HG02610 (cell line): ENCODE measurements around the gene SPDYE4.

Experiments used
- ATAC-seq: cut with Tn5 transposase; IDR thresholded peaks from one replicate; pipeline ENCODE4 v1.9.1; 2021; ENCODE audit warnings: mild to moderate bottlenecking, moderate library complexity; ENCODE audit not compliant: unreplicated experiment

SPDYE4 gene

DNA sequence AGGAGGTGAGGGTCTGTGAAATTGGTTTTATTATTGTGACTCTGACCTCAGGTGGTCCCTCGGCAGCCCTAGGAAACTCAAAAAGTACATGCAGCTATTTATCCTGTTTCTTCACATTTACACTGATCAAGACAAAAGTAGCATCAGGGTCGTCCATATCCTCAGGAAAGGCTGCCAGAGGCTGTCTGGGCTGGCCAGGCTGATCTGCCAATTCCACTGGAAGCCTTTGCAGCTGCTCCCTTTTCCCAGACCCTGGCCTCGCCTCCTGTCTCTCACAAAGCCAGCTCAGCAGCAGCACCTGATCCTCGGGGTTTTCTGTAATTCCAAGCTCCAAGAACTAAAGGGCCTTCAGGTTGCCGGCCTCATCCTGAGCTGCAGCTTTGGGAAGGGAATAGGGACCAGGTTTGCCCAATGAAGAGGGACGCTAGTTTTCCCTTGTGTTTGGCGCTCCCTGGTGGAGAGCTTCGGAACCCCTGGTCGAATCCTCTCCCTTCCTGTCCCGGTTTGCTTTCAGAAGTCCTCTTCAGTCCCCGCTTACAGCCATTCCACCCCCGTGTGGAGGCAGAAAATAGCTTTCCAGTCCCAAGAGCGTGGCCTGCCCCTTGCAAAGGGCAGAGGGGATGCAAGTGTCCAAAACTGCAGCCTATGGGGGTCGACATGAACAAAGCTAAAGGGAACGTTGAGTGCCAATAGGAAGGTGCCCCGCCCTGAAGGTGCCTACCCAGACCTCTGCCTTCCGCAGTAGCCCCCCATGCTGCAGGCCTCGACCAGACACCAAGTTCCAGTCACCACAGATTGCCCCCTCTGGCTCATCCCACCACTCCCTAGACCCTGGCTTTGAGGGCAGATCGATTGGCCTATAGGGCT, 27.4 kb upstream of the SPDYE4 start:
- ATAC-seq, result no peak

DNA sequence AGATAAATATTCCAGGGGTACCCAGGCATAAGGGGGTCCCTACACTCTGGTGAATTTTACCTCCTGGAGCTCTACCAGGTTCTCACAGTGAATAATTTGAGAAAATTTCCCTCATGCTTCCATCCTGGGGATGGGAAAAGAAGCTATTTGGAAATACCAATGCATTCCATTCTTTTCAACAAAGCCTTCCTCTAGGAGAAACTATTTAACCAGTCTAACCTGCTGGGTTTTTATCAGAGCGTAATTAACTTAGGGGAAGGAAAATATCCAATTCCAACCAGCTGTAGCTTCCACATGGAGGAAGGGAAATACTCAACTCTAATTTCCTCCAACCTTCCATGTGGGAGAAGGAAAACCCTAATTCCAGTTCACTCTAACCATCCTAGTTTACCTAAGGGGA, 23.8 kb upstream of the SPDYE4 start:
- ATAC-seq, result no peak

DNA sequence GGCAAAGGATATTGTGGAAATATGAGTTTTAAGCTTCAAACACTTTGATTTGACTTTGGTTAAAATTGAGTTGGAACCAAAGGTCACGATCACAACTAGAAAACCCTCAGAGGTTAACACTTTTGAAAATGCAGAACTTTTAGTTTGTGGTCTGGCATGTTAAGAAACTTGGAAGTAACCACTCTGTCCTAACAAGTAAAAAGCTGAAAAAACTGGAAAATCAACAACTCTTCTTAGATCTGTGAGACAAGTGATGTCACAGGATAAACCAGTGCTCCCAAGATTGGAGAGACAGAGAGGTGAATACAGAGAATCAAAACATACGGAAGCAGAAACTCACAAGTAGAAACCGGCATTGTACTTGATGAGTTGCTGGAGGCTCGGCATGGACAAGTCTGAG, 23.4 kb upstream of the SPDYE4 start:
- ATAC-seq, result no peak

GRCh38 chr17:8776881-8777280, 18.5 kb upstream of the SPDYE4 start:
- no peak for ATAC-seq

DNA sequence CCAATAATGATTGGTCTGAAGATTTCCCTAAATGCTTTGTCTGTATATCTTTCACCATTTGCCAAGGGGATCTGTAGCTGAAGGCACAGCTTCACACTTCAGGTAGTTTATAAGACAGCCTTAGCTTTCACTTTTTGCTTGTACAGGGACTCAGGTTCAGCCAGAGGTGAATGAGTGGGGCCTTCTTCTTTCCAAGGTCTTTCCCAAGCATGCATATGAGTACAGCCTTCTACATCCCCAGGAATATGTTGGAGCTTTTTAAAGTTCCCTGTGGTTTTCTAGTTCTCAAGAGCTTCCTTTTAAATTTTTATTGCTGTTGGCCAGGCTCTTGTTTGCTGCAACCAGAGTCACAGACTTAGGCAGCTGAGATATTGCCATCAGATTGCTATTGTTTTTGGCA, 17.9 kb upstream of the SPDYE4 start:
- ATAC-seq, result no peak

DNA sequence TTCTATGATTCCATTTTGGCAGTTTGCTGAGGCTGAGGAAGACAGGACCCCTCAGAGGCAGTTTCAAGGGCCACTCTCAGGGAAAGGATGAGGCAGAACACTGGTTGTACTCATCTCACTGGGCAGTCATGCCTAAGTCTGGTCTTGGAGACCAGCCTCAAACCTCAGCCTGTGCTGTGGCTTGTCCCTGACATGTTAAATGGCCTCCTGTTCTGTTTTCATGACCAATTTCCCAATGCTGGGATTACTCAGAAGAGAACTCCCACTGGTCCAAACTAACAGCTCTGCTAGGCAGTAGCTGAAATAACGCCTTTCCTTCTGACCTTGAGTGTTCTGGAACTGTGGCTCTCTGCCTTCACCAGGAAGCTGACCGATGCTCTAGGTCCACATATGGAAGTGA, 8.4 kb upstream of the SPDYE4 start:
- no peak for ATAC-seq

GRCh38 chr17:8762012-8762411, 3.7 kb upstream of the SPDYE4 start:
- ATAC-seq, result no peak

GRCh38 chr17:8757189-8757588, 1.2 kb downstream of the SPDYE4 start:
- ATAC-seq, result no peak

GRCh38 chr17:8755590-8756255, 2.6 kb downstream of the SPDYE4 start:
- ATAC-seq, result no peak

GRCh38 chr17:8754890-8755289, 3.5 kb downstream of the SPDYE4 start:
- no peak for ATAC-seq

GRCh38 chr17:8753976-8754440, 4.3 kb downstream of the SPDYE4 start:
- ATAC-seq, result no peak

GRCh38 chr17:8753136-8753975, 5.0 kb downstream of the SPDYE4 start:
- no peak for ATAC-seq

GRCh38 chr17:8749616-8750015, 8.7 kb downstream of the SPDYE4 start:
- no peak for ATAC-seq

GRCh38 chr17:8747742-8748141, 10.6 kb downstream of the SPDYE4 start:
- ATAC-seq, result no peak

DNA sequence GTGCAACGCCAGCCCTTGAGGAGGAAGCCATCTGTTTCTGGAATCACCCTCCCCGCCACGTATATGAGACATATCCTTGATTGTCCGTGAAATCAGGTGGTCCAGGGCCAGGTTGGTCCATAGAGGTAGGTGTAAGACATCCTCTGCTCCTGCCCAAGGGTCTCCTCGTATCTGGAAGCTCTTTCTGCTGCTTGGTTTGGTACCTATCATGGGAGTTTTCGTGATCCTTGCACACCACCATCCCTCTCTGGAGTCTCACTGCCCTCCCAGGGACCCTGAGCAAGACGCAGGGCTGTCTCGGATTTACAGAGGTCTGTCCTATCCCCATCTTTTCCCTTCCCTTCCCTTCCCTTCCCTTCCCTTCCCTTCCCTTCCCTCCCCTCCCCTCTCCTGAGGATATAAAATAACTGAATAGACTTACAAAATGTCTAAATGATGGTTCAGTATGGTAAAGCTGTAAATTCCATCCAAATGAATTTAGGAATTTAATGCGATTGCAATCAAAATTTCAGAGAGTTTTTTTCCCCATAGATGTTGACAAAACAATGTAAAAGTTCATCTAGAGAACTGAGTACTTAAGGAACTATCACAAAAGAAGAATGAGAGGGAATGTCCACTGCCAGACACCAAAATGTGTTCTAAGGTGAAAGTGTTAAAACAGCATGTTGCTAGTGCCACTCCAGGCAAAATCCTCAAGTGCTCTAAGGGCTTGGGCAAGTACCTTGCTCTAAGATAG, 11.7 kb downstream of the SPDYE4 start:
- ATAC-seq, result no peak

DNA sequence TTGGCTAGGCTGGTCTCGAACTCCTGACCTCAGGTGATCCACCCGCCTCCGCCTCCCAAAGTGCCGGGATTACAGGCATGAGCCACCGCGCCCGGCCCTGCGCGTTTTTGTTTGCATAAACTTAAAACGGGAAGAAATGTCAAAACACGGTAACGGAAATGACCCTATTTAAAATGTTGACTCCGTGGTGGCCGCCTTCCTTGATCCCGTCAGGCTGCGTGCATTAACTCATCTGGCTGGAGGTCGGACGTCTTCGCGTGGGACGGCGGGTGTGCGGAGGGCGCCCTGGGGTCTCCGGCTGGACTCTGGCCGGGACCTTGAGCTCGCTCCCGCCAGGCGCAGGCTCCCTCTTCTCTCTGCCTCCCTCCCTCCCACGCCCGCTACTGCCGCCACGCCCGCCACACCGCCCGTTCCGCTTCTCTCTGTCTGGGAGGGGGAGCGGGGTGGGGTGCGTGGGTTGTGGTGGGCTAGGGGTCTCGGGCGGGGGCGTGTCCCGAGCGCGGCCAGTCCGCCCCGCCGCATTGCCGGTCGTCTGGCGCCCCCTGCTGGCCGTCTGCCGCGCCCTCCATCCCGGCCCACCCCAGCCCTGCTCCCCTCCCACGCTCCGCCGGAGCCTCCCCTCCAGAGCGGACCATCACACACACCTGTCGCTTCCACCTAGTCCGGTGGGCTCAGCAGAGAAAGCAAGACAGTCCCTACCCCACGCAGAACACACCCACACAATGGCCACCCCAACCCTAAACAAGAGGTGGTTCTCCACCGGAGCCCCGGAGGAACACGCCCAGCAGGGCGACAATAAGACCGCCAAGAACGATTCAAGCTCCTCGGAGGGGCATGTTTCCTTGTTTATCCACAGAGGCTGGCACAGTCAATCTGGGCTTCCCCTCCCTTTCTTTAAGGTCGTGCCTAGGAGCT, 12.5 kb downstream of the SPDYE4 start:
- ATAC-seq, result peak; percentile 53

GRCh38 chr17:8744086-8744785, 14.1 kb downstream of the SPDYE4 start:
- no peak for ATAC-seq

GRCh38 chr17:8742819-8743218, 15.5 kb downstream of the SPDYE4 start:
- ATAC-seq, result no peak

GRCh38 chr17:8742274-8742673, 16.1 kb downstream of the SPDYE4 start:
- no peak for ATAC-seq
